HG02852 (cell line): ENCODE measurements around the gene PRKCE.

Source experiments
- ATAC-seq: cut with Tn5 transposase; IDR thresholded peaks from one replicate; pipeline ENCODE4 v1.9.1; 2021; ENCODE audit warnings: mild to moderate bottlenecking, moderate library complexity; ENCODE audit not compliant: unreplicated experiment

The PRKCE gene

GRCh38 chr2:46125798-46126197 is 474.3 kb downstream of the PRKCE start:
- no peak for ATAC-seq

DNA sequence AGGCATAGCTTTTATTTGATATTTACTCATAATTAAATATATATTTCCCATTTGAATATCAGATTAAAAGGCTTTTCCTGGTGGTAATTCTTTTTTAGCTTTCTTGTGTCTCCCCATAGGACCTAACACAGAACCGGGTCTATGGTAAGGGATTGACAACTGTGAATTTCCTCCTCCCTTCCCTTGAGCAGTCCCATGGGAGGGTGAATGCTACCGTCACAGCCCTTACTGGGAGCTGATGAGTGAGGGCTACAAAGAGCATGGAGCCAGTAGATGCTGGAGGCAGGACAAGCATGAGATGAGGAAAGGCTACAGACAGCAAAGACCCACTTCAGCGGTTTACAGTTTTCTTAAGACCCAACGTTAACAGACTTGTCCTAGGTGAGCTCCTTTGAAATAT is 475.1 kb downstream of the PRKCE start:
- no peak for ATAC-seq

DNA sequence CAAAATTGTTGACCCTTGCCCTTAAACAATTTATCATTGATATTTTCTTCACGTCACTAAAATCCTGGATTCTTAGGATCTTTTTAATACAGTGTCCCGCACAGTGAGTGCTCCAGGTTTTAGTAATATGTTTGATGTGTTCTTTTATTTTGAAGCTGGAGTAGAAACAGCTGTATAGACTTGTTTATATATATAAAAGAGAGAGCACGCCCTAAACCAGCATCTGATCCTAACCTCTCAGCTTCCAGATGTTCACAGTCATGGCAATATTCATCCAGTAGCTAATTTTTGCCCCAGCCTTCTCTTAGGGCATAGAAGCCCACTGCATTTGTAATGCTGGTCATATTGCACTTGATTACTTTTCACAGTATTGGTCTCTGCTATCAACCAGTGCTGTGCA is 475.7 kb downstream of the PRKCE start:
- no peak for ATAC-seq

DNA sequence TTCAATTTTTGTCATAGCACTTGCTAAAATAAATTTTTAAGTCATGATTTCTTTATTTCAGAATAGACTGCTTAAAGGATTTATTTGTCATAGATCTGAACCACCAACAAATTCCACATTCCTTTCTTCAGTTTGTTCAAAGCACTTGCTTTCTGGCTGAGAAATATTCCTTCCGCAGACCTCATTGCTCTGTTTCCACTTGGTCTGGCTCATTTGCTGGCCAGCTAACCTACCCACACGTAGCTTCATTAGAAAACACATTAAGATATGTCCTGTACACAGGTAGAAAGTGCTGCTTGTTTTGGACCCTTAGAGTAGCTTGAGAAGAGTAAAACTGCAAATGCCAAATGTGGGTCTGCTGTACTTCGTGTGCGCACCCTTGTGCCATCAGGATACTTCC is 479.0 kb downstream of the PRKCE start:
- no peak for ATAC-seq

- ATAC-seq = no peak
Observed at GRCh38 chr2:46132996-46133395, 481.5 kb downstream of the PRKCE start.

DNA sequence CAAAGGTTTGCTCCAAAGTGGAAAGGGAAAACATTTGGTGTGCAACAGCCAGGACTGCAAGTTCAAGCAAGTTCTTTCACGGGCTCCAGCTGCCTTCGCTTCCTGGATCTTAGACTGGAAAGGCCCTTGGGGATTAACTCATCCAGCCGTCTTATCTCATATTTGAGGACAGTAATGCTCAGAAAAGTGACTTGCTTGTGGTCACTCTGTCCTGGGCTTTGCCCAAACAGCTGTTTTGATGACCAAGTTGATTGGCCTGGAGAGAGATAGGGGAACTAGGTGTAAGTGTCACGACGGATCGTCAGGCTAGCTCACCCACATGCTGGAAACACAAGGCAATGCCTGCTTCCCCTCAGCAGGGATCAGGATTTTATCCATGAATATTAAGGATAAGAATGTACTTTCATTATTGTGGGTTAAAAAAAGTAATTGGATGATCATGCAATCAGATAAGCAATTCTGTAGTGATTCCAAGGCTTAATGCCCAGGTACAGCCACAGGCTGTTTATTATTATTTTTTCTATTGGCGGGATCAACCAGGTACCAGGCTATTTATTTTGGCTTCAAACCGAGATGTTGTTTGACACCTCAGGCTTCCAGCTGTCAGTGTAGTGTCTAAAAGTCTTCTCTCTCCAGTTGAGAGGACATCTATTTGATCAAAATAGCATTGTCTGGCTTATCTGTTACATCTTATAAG is 483.2 kb downstream of the PRKCE start:
- ATAC-seq = no peak

DNA sequence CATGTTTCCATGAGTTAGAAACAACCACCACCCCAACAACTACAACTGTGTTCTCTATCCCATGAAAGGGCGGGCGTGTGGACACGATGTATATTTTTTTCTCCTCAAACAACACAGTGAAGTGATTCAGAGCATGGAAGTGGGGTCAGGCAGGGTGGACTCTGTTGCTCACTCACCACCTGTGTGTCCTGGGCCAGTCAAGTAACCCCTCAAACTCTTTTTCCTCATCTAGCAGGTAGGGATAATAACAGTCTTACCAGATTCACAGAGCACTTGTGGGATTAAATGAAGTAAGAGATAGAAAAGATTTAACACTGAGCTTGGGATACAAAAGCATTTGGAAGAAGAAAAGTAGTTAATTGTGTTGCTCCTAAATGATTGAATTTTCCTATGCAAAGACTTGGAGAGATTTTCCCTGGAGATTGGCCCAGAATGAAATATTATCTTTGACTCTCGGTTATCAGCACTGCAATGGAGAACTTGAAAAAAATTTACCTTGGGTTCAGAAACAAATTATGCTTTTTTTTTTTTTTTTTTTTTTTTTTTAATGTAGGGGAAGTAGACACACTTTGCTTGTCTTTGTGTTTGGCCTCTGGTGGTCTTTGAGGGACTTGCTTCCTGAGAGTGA is 483.9 kb downstream of the PRKCE start:
- ATAC-seq = no peak

DNA sequence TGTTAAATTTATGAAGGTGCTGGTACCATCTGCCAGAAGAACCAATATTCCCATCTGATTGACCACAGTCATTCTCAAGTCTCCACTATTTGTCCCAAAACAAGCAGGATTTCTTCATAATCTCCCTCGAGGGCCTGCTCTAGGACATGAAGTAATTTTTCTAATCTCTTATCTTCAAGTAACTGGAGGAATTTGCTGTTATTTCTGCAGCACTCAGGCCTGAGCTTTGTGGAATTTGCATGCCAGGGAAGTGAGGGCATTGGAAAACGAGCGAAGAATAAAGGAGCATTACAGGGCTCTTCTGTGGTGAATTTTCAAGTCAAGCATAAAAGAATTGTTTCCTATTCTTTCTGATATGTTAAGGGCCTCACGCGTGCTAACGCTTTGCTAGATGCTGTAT is 484.5 kb downstream of the PRKCE start:
- ATAC-seq = no peak

GRCh38 chr2:46136481-46136880 is 485.0 kb downstream of the PRKCE start:
- no peak for ATAC-seq

DNA sequence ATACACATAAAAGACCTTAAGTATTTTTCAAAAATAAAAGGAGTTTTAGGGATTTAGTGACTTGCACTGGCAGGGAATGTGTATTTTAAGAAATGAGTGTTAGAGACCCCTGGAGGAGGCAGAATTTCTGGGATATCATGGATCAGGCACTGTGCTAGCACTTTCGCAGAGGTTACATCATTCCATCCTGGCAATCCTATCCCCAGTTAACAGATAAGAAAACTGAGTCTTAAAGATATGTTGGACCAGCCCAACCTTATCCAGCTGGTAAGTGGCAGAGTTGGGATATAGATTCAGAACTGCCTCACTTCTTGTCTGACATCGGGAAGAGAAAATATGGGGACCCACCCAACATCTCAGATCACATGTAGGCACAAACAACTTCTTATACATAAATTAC is 485.5 kb downstream of the PRKCE start:
- ATAC-seq = no peak

DNA sequence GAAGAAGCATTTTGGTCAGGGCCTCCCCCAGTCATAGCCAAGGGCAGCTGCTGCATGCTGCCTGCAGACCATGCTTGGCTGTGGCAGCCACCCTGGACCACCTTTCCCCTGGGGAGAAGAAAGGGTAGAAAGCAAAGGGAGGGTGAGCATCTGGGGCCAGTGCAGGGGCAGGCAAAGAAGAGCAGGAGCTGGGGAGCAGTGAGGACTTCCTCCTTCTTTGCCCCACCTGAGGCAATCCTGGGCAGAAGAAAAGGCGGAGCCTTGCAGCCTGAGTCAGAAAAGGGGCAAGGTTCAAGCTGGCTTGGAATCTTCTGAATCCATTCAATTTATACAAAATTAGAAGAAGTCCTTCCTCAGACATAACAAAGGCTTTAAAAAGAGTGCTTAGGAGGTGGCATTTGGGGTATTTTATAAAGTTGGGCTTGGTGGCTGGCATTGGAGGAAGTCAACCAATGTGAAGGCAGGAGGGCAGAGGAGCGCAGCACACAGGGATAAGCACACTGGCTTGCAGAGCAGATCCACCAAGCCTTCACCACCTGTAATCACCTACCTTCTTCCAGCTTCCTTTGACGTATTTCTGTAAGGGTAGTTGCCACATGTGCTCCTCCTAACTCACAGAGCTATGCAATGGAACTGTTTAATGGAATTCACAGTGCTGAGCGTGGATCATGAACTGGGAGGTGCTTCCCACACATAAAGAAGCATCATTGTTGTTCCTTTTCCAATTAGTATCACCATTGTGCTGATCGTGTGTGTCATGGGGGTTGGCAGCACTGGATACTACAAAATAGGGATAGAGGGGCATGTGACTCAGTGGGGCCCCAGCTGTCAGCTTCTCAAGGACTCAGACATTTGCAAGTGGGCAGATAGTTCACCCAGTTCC is 491.3 kb downstream of the PRKCE start:
- ATAC-seq = no peak

GRCh38 chr2:46143429-46144132 is 492.1 kb downstream of the PRKCE start:
- no peak for ATAC-seq

DNA sequence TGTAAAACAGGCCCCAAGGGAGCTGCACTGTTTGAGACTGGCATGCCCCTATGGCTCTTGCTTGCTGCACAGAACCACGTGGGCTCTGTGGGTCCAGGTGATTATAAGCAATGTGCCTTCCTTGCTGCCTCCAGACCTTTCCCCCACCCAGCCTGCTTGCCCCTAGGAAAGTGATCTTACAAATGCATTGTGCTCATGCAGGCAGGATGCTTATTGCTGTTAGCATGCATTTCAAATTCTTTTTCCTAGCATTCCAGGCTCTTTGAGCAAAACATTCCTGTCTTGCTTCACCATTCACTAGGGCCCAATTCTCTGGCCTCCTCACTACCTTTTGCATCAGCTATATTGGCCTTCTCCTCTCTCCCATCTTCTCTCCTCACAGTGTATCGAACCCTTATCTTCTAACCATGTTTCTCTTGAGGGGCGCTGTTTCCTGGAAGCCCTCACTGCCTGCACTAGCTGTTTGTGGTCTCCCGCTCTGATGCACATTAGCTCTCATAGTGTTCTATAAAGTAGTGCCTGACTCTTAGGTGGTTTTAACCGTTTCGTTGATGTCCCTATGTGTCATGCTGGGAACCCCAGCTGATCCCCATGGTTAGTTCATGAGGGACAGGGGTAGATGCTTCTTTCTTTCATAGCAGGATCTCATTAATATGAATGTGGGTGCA is 492.8 kb downstream of the PRKCE start:
- ATAC-seq = no peak

- no peak for ATAC-seq
Observed at GRCh38 chr2:46145017-46145416, 493.5 kb downstream of the PRKCE start.

GRCh38 chr2:46145840-46146239 is 494.4 kb downstream of the PRKCE start:
- ATAC-seq = no peak

DNA sequence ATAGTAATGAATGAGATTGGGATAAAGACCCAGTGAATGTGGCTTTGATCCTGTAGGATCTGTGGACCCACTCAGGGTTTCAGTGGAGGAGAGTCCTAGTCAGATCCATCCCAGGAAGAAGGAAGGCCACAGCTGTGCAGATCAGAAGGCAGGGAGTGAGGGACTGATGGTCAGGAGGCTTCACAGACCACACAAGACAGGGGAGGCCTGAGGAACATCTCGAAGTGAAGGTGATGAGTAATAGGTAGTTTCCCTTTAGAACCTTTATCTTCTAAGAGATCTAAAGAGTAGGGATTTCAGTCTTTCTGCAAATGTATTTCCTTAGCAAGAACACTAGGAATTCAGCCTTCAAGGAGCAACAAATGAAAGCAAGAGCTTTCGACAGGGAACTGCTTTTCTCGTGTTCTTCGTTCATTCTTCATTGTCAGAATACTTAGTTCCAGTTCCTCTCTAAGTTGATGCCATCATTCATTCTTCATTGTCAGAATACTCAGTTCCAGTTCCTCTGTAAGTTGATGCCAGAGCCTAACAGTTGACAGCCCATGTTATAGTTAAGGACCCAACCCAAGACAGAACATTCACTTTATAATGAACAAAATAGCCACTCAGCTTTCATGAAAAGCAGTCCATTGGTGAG is 495.5 kb downstream of the PRKCE start:
- ATAC-seq = no peak

- ATAC-seq = no peak
Observed at GRCh38 chr2:46147626-46148368, 496.3 kb downstream of the PRKCE start.

- no peak for ATAC-seq
Observed at GRCh38 chr2:46148369-46148736, 496.9 kb downstream of the PRKCE start.

DNA sequence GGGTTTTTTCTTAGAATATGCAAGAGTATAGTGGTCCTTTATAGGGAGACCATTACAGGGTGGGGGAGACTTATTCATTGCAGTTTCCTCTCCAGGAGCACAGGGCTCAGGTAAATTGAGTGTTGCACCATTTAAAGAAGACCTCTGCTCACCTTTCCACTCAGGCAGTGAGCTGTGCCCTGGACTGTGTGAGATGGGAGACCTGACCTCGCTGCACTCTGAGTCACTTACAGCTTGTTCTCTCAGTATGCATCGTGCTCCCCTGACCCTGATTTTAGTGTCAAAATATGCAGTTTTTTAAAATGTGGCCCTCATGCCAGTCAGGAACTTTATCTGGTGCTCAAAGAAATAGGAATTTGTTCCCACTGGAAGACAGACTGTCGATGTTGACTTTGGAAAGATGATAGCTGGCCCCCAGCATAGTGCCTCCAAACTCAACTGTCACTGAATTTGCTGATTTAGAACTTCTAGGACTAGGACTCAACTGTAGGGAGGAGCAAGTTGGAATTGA is 499.0 kb downstream of the PRKCE start:
- no peak for ATAC-seq
